Stimulated activated naive CD8-positive, alpha-beta T cell treated with anti-CD3 and anti-CD28 coated beads, Interleukin-15, amount 100 ng/mL, for 72 hours (primary cell): ENCODE measurements around the gene COX7A2.
A peak's percentile ranks its signal among the peaks of the same experiment; 100 is the strongest.

Source experiments
- ATAC-seq: fragments of 150-1000 bp; cut with Tn5 transposase; 2 replicates; pipeline ENCODE4 v1.10.0; 2021; ENCODE audit warnings: mild to moderate bottlenecking, moderate library complexity
- DNase-seq, 2 donors: peaks; one replicate each; pipeline ENCODE4 v3.0.0; 2021 to 2022
- H3K27ac Mint-ChIP-seq, 2 donors: one replicate each; pipeline ENCODE4 v1.8.0; 2022; ENCODE audit warnings: mild to moderate bottlenecking in 2 of 2, mixed read lengths in 2 of 2, moderate library complexity in 2 of 2
- H3K27me3 Mint-ChIP-seq: one replicate; pipeline ENCODE4 v1.8.0; 2022; ENCODE audit warnings: mixed read lengths
- H3K4me1 Mint-ChIP-seq: one replicate; pipeline ENCODE4 v1.8.0; 2022; ENCODE audit warnings: mild to moderate bottlenecking, mixed read lengths
- H3K4me3 Mint-ChIP-seq, 2 donors: one replicate each; pipeline ENCODE4 v1.8.0; 2022; ENCODE audit warnings: mild to moderate bottlenecking in 2 of 2, mixed read lengths in 2 of 2, moderate library complexity in 1 of 2
- H3K9me3 Mint-ChIP-seq, 2 donors: one replicate each; pipeline ENCODE4 v1.8.0; 2022; ENCODE audit warnings: mixed read lengths in 2 of 2

Gene COX7A2

GRCh38 chr6:75249837-75250236 is 6.2 kb upstream of the COX7A2 start:
- peaks cover 1% of the 10 kb centered on the region for H3K4me1 Mint-ChIP-seq
- no peak overlapping the region for H3K4me3 Mint-ChIP-seq
- H3K27ac Mint-ChIP-seq = no peak overlapping the region
- ATAC-seq (no peak), DNase-seq (no peak)
- no peaks in the 10 kb centered on the region for H3K9me3 Mint-ChIP-seq
- peaks cover 17% of the 10 kb centered on the region for H3K27me3 Mint-ChIP-seq

GRCh38 chr6:75246386-75246785 is 2.8 kb upstream of the COX7A2 start:
- Mint-ChIP-seq H3K9me3 (no peaks in the 10 kb centered on the region), H3K4me3 (no peak overlapping the region), H3K27ac (no peak overlapping the region), H3K27me3 (peaks cover 17% of the 10 kb centered on the region), H3K4me1 (peaks cover 15% of the 10 kb centered on the region)
- ATAC-seq = no peak
- no peak for DNase-seq

- peaks cover 17% of the 10 kb centered on the region for H3K27me3 Mint-ChIP-seq
- ATAC-seq = no peak
- peaks cover 22% of the 10 kb centered on the region for H3K4me1 Mint-ChIP-seq
- peak in 1 of 2 donors; percentile 4 for DNase-seq
- peak overlapping the region; percentile 89 to 93 for H3K4me3 Mint-ChIP-seq
- no peaks in the 10 kb centered on the region for H3K9me3 Mint-ChIP-seq
- H3K27ac Mint-ChIP-seq = peak overlapping the region; percentile 98 to 99
Measured at GRCh38 chr6:75244063-75244584, 523 bp upstream of the COX7A2 start.

DNA sequence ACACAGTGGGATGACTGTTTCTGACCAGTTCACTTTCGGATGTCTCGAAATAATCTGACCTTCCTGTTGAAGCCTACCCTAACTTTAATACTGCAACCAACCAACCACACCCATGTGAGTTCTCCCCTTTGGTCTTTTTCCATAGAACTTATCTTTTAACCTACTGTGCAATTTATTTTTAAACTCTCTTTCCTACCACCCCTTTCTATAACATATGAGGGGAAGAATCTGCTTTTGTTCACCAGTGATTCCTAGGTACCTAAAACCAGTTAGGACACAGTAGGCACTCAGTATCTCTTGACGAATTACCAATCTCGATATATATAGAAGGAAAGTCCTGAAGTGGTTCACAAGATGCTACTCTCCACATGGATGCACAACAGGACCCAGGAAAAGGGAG is 7.0 kb downstream of the COX7A2 start:
- H3K27me3 Mint-ChIP-seq = no peaks in the 10 kb centered on the region
- no peak overlapping the region for H3K27ac Mint-ChIP-seq
- H3K4me3 Mint-ChIP-seq = no peak overlapping the region
- DNase-seq (no peak), ATAC-seq (no peak)
- no peaks in the 10 kb centered on the region for H3K9me3 Mint-ChIP-seq
- H3K4me1 Mint-ChIP-seq = peaks cover 9% of the 10 kb centered on the region

GRCh38 chr6:75235271-75235670 is 8.3 kb downstream of the COX7A2 start:
- Mint-ChIP-seq H3K27me3 (no peaks in the 10 kb centered on the region), H3K4me1 (no peaks in the 10 kb centered on the region), H3K9me3 (no peaks in the 10 kb centered on the region), H3K4me3 (no peak overlapping the region), H3K27ac (no peak overlapping the region)
- DNase-seq = no peak
- ATAC-seq = no peak

GRCh38 chr6:75234126-75234865 is 9.3 kb downstream of the COX7A2 start:
- no peak for DNase-seq
- Mint-ChIP-seq H3K4me1 (no peaks in the 10 kb centered on the region), H3K27me3 (no peaks in the 10 kb centered on the region), H3K9me3 (no peaks in the 10 kb centered on the region), H3K27ac (no peak overlapping the region), H3K4me3 (no peak overlapping the region)
- ATAC-seq = no peak

GRCh38 chr6:75233092-75233615 is 10.4 kb downstream of the COX7A2 start:
- Mint-ChIP-seq H3K27ac (no peak overlapping the region), H3K27me3 (no peaks in the 10 kb centered on the region), H3K9me3 (no peaks in the 10 kb centered on the region), H3K4me1 (no peaks in the 10 kb centered on the region), H3K4me3 (no peak overlapping the region)
- no peak for ATAC-seq
- DNase-seq = no peak

DNA sequence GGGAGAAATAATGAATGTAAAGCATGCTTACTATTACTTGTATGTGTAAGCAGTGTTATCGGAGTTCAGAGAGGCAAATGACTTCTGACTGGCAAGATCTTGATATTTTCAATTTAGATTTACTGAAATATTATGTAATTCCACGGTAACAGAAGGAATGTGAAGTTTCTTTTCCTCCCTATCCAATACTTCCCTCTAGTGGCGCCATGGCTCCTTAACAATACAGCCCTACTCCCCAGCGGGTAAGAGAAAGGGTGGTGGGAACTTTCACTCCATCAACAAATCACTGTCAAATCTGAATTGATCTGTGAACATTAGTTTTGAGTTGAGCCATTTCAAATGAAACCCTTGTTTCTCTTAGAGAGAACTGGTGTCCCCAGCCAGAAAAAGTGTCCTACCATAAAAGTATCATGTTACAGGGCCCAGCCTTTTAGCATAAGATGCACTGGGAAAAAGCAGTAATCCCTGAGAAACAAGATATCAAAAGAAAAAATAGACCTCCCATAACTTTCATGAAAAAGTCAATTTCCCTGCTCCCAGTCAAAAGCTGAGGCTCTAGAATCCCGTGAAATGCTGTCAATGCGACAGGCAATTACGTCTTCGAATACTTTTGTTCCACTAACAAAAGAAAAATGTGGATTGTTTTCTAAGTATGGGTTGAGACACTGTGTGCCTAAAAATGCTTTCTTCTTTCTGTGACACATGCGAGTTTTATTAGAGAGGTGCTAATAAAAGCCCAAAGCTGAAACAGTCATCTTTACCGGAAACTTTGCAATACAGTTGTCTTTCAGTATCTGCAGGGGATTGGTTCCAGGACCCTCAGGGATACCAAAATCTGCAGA is 12.9 kb downstream of the COX7A2 start:
- H3K27me3 Mint-ChIP-seq = no peaks in the 10 kb centered on the region
- no peaks in the 10 kb centered on the region for H3K9me3 Mint-ChIP-seq
- H3K4me1 Mint-ChIP-seq = no peaks in the 10 kb centered on the region
- peak; percentile 45 for ATAC-seq
- no peak overlapping the region for H3K27ac Mint-ChIP-seq
- DNase-seq = no peak
- no peak overlapping the region for H3K4me3 Mint-ChIP-seq

GRCh38 chr6:75224303-75224926 is 19.2 kb downstream of the COX7A2 start:
- DNase-seq (no peak), ATAC-seq (no peak)
- H3K9me3 Mint-ChIP-seq = no peaks in the 10 kb centered on the region
- H3K4me3 Mint-ChIP-seq = no peak overlapping the region
- H3K27me3 Mint-ChIP-seq = peaks cover 9% of the 10 kb centered on the region
- peak overlapping the region in 1 of 2 donors; percentile 2 for H3K27ac Mint-ChIP-seq
- H3K4me1 Mint-ChIP-seq = no peaks in the 10 kb centered on the region

GRCh38 chr6:75223428-75223827 is 20.2 kb downstream of the COX7A2 start:
- H3K4me3 Mint-ChIP-seq = no peak overlapping the region
- ATAC-seq (no peak), DNase-seq (no peak)
- no peak overlapping the region for H3K27ac Mint-ChIP-seq
- H3K9me3 Mint-ChIP-seq = no peaks in the 10 kb centered on the region
- peaks cover 16% of the 10 kb centered on the region for H3K27me3 Mint-ChIP-seq
- no peaks in the 10 kb centered on the region for H3K4me1 Mint-ChIP-seq

DNA sequence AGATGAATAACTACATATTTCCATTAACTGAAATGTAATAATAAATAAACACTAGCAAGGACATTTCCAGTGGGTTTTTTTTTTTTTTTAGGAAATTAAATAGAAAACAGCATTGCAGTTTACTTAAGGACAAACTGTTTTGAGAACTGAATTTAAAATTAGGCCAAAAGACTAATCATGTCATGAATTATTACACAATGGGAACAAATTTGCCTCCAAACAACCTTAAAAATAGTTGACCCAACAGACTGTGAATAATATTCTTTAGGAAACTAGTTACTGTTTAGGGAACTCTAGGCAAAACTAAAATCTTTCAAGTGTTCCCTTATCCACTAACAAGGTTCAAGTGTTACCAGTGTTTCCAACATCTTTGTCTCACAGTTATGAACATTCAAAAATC is 21.3 kb downstream of the COX7A2 start:
- Mint-ChIP-seq H3K27me3 (peaks cover 22% of the 10 kb centered on the region), H3K4me3 (no peak overlapping the region), H3K9me3 (no peaks in the 10 kb centered on the region), H3K27ac (no peak overlapping the region), H3K4me1 (no peaks in the 10 kb centered on the region)
- ATAC-seq (no peak), DNase-seq (no peak)

DNA sequence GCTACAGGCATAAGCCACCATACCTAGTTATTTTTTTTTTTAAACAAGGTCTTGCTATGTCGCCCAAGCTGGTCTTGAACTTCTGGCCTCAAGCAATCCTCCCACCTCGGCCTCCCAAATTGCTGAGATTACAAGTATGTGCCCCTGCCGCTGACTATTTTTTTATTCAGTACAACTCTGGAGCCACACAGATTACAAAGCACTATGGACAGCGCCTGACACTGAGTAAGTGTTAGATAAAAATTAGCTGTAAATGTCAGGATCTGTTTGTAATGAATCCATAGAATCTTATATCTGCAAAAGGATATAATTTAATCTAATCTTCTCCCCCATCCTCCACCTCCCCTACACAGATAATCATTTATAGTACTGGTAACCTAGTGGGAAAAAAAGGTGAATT is 22.5 kb downstream of the COX7A2 start:
- DNase-seq (no peak), ATAC-seq (no peak)
- Mint-ChIP-seq H3K27ac (no peak overlapping the region), H3K9me3 (no peaks in the 10 kb centered on the region), H3K27me3 (peaks cover 22% of the 10 kb centered on the region), H3K4me3 (no peak overlapping the region), H3K4me1 (no peaks in the 10 kb centered on the region)

DNA sequence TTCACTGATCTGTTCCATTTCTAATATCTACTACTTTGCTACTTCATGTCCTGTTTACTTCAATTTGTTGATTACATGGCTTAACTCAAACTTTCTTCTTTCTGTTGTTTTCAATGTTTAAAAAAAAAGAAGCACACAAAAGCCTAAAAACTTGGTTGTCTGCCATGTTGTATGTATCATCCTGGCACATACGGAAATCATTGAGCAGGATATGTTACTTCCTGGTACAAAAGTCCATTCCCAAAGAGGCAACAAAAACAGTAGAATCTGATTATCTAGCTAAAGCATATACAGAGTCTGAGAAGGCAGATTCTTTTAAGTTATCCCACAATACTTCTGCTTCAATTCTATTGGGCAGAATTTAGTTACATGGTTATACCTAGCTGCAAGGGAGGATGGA is 23.2 kb downstream of the COX7A2 start:
- H3K27me3 Mint-ChIP-seq = peaks cover 29% of the 10 kb centered on the region

DNA sequence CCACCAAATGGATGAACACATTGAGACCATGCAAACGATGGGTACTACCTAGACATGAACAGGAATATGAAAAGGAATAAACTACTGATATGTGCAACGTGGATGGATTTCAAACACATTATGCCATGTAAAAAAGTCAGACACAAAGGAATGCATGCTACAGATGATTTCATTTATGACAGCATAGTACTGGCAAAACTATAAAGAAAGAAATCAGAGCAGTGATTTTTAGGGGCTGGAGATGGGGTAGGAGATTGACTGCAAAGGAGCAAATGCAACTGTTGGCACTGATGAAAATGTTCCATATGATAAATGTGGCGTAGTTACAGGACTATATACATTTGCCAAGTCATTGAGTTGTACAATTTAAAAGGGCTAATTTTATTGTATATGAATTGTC is 24.3 kb downstream of the COX7A2 start:
- H3K27ac Mint-ChIP-seq = peak overlapping the region in 1 of 2 donors; percentile 52
- no peaks in the 10 kb centered on the region for H3K9me3 Mint-ChIP-seq
- no peak overlapping the region for H3K4me3 Mint-ChIP-seq
- peaks cover 30% of the 10 kb centered on the region for H3K27me3 Mint-ChIP-seq
- no peak for ATAC-seq
- no peak for DNase-seq
- no peaks in the 10 kb centered on the region for H3K4me1 Mint-ChIP-seq

More for the DNA sequence above, 23.2 kb downstream of the COX7A2 start:
- Mint-ChIP-seq H3K9me3 (no peaks in the 10 kb centered on the region), H3K4me3 (no peak overlapping the region), H3K27ac (no peak overlapping the region), H3K4me1 (no peaks in the 10 kb centered on the region)
- ATAC-seq (no peak), DNase-seq (no peak)

GRCh38 chr6:75217193-75217592 is 26.4 kb downstream of the COX7A2 start:
- Mint-ChIP-seq H3K4me3 (no peak overlapping the region), H3K27me3 (peaks cover 38% of the 10 kb centered on the region), H3K9me3 (no peaks in the 10 kb centered on the region), H3K4me1 (no peaks in the 10 kb centered on the region), H3K27ac (peak overlapping the region in 1 of 2 donors; percentile 53)
- no peak for DNase-seq
- ATAC-seq = no peak
